Heart left ventricle (tissue), 13 donors: ENCODE measurements around the gene SNTB2.

ENCODE experiments used
- POLR2A ChIP-seq, 2 donors: fragments of 450-650 bp; IDR thresholded peaks; one replicate each; pipeline ENCODE4 v1.6.1; 2017; ENCODE audit warnings: antibody characterized with exemption in 2 of 2, mild to moderate bottlenecking in 2 of 2, moderate library complexity in 2 of 2
- TF ChIP-seq, protein P1 (sequence below), 12 donors: fragments of 200-600 bp; sonication (generic) in 4 of 12; IDR thresholded peaks; one replicate each; pipeline versions ENCODE4 v1.5.0 to v1.8.0; 2018 to 2022; ENCODE audit warnings: antibody characterized with exemption in 12 of 12, mild to moderate bottlenecking in 5 of 12
- donor health status: ischemic (EF 13 %, LVEDD 7.1; RV severe dilation, severe dysfunction).
- donor health status: DM: no; HTN: yes; CAD: no.
- donor health status: DM: no; HTN: no; CAD: no.
- donor health status: ischemic (EF 25% LVEDD 6.9; RV normal size, moderate dysfunction).
- donor health status: ischemic (EF 25% LVEDD 5.7; RV mildly dilated, moderate dysfunction).
- donor health status: ischemic (EF 35%, LVEDD 5.7; RV mildly dilated, moderate dysfunction).
- donor health status: nonischemic (EF 11% LVEDD 7.7; RV severe dilation, severe dysfunction).
- donor health status: DM: yes; HTN: yes; CAD: no.
- donor health status: PGD.
- donor health status: ischemic (EF 29% LVEDD 5.4; RV normal size, mild dysfunction).
- donor health status: nonischemic (EF 23%, LVEDD 6.1; RV moderate dilation, normal function).

DNA sequence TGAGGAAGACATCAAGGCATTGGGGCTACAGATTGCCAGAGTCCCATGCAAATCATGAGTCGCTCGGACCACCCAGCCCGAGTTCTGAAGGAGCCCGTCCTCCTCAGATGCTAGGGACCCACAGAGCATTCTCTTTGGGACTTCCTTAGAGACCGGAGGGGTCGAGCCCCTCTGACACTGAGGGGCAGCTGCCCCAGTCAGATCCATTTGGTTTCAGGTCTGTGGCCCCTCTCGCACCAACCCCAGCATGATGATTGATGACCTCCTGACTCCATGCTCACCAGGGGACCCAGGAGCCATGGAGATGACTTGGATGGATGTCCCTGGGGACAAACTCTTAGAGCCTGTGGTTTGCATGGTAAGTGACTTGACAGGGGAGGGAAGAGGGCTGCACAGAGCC, 135.4 kb downstream of the SNTB2 start:
- TF ChIP-seq, protein P1, sequence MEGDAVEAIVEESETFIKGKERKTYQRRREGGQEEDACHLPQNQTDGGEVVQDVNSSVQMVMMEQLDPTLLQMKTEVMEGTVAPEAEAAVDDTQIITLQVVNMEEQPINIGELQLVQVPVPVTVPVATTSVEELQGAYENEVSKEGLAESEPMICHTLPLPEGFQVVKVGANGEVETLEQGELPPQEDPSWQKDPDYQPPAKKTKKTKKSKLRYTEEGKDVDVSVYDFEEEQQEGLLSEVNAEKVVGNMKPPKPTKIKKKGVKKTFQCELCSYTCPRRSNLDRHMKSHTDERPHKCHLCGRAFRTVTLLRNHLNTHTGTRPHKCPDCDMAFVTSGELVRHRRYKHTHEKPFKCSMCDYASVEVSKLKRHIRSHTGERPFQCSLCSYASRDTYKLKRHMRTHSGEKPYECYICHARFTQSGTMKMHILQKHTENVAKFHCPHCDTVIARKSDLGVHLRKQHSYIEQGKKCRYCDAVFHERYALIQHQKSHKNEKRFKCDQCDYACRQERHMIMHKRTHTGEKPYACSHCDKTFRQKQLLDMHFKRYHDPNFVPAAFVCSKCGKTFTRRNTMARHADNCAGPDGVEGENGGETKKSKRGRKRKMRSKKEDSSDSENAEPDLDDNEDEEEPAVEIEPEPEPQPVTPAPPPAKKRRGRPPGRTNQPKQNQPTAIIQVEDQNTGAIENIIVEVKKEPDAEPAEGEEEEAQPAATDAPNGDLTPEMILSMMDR (IDR thresholded peaks at IDR 0.05) = no peak
- TF ChIP-seq POLR2A (IDR thresholded peaks at IDR 0.05) = no peak
